HCT116 (cell line): ENCODE measurements around the gene ACTR6. TPM values are rescaled to one million over a fixed set of nuclear protein-coding genes. Genes with fewer than 3 reads are reported as not detected.
"Not testable (repeated sequence)": the region's sequence is repeated elsewhere in the genome, so short reads cannot be mapped to it uniquely, and the experiment has no call there.

Experiments used
- ATAC-seq: fragments of 200-7000 bp; cut with Tn5 transposase; 2 replicates; pipeline ENCODE4 v1.9.1; 2020; ENCODE audit warnings: mild to moderate bottlenecking, moderate library complexity
- BruUV-seq: library from RNA; stranded (reverse); fragments of 400-500 nt; replicated peaks from 2 replicates; lab custom pipeline; 2021; lab: Mats Ljungman, UMichigan
- CTCF ChIA-PET: fragments of 300-600 bp; sonication (Branson Sonifier 250); formaldehyde crosslinking; loops from one replicate; lab custom pipeline; 2021; ENCODE audit warnings: antibody characterized with exemption; lab: Charles Lee
- POLR2A ChIA-PET: fragments of 300-600, 350-600 bp; sonication (Branson Sonifier 250); formaldehyde crosslinking; loops from one replicate; lab custom pipeline; 2021; ENCODE audit warnings: antibody characterized with exemption; lab: Charles Lee
- RAD21 ChIA-PET, 2 experiments: fragments of 300-600 bp; sonication (Branson Sonifier 250); formaldehyde crosslinking; loops; one replicate each; lab custom pipeline; 2023; ENCODE audit warnings: low total read pairs in 2 of 2; ENCODE audit not compliant: uncharacterized antibody in 2 of 2, unreplicated experiment in 2 of 2, low non-redundant PET in 1 of 2; lab: Charles Lee
- DNase-seq: peaks from one replicate; pipeline ENCODE4 v3.0.0-alpha.2; 2010; ENCODE audit warnings: low read depth, low spot score
- H2AFZ ChIP-seq: fragments of 200-600 bp; shearing (Covaris generic), sonication (generic); 2 replicates; pipeline ENCODE4 v1.6.1; 2017; ENCODE audit warnings: low read depth, mixed run types, mixed read lengths, antibody characterized with exemption, low read length; ENCODE audit not compliant: poor library complexity, severe bottlenecking
- H3K27ac ChIP-seq: 2 replicates; pipeline ENCODE4 v1.5.1; 2012; ENCODE audit warnings: low read depth, low read length
- H3K27me3 ChIP-seq: fragments of 200-600 bp; sonication (generic); 2 replicates; pipeline ENCODE4 v1.6.1; 2016; ENCODE audit warnings: mixed run types, low read length, mixed read lengths; ENCODE audit not compliant: insufficient read depth
- H3K36me3 ChIP-seq, 2 experiments: fragments of 200-500 bp in 1 of 2; fragments of 200-600 bp in 1 of 2; sonication (Bioruptor generic) in 1 of 2; sonication (generic) in 1 of 2; 2 replicates each; pipeline versions ENCODE4 v1.5.1 to v1.6.1; 2014 to 2016; ENCODE audit warnings: low read length in 2 of 2, inconsistent platforms in 1 of 2, mixed read lengths in 1 of 2, mixed run types in 1 of 2; ENCODE audit not compliant: insufficient read depth in 2 of 2, control insufficient read depth in 1 of 2
- H3K4me1 ChIP-seq, 2 experiments: fragments of 200-600 bp in 1 of 2; sonication (generic) in 1 of 2; 2 replicates each; pipeline versions ENCODE4 v1.5.1 to v1.6.1; 2012 to 2017; ENCODE audit warnings: low read length in 2 of 2, inconsistent platforms in 1 of 2, mild to moderate bottlenecking in 1 of 2, mixed read lengths in 1 of 2, mixed run types in 1 of 2, moderate library complexity in 1 of 2; ENCODE audit not compliant: insufficient read depth in 2 of 2, control insufficient read depth in 1 of 2
- H3K4me2 ChIP-seq: fragments of 200-600 bp; sonication (generic); 2 replicates; pipeline ENCODE4 v1.6.1; 2017; ENCODE audit warnings: mixed run types, low read length, mixed read lengths
- H3K4me3 ChIP-seq, 2 experiments: fragments of 200-600 bp in 1 of 2; sonication (generic) in 1 of 2; replicated peaks in 1 of 2; 2 replicates each; pipeline ENCODE4 v1.5.1; 2011 to 2016; ENCODE audit warnings: low read length in 2 of 2, control low read depth in 1 of 2, low read depth in 1 of 2, mild to moderate bottlenecking in 1 of 2, mixed read lengths in 1 of 2, mixed run types in 1 of 2
- H3K79me2 ChIP-seq: fragments of 200-600 bp; sonication (generic); 2 replicates; pipeline ENCODE4 v1.6.1; 2017; ENCODE audit warnings: mild to moderate bottlenecking, mixed run types, low read length, moderate library complexity, mixed read lengths; ENCODE audit not compliant: insufficient read depth
- H3K9ac ChIP-seq: fragments of 200-600 bp; sonication (generic); 2 replicates; pipeline ENCODE4 v1.6.1; 2016; ENCODE audit warnings: low read length, mixed read lengths
- H3K9me2 ChIP-seq: fragments of 200-600 bp; sonication (generic), shearing (Covaris generic); 2 replicates; pipeline ENCODE4 v1.6.1; 2017; ENCODE audit warnings: mixed run types, mild to moderate bottlenecking, moderate library complexity; ENCODE audit not compliant: insufficient read depth
- H3K9me3 ChIP-seq, 2 experiments: fragments of 200-500 bp in 1 of 2; fragments of 200-600 bp in 1 of 2; sonication (Bioruptor generic) in 1 of 2; sonication (generic) in 1 of 2; 2 replicates each; pipeline ENCODE4 v1.6.1; 2014 to 2017; ENCODE audit warnings: low read length in 2 of 2, mixed read lengths in 2 of 2, inconsistent platforms in 1 of 2, low read depth in 1 of 2, mild to moderate bottlenecking in 1 of 2, mixed run types in 1 of 2, moderate library complexity in 1 of 2; ENCODE audit not compliant: control insufficient read depth in 1 of 2, insufficient read depth in 1 of 2
- H4K20me1 ChIP-seq: fragments of 200-600 bp; sonication (generic), shearing (Covaris generic); 2 replicates; pipeline ENCODE4 v1.6.1; 2017; ENCODE audit warnings: mixed run types, mild to moderate bottlenecking, moderate library complexity; ENCODE audit not compliant: insufficient read depth
- ELF1 ChIP-seq: IDR thresholded peaks from 2 replicates; pipeline ENCODE4 v1.6.1; 2012; ENCODE audit warnings: low read depth, borderline replicate concordance
- POLR2A ChIP-seq: IDR thresholded peaks from 2 replicates; pipeline ENCODE4 v1.7.0; 2011; ENCODE audit warnings: borderline replicate concordance; ENCODE audit not compliant: insufficient read depth, insufficient read length; ENCODE audit errors: extremely low read depth
- POLR2AphosphoS5 ChIP-seq: IDR thresholded peaks from 2 replicates; pipeline ENCODE4 v1.6.1; 2011; ENCODE audit warnings: mild to moderate bottlenecking, low read depth, low read length, moderate library complexity
- RAD21 ChIP-seq: IDR thresholded peaks from 2 replicates; pipeline ENCODE4 v1.6.1; 2012; ENCODE audit warnings: low read depth, mild to moderate bottlenecking
- YY1 ChIP-seq: IDR thresholded peaks from 2 replicates; pipeline ENCODE4 v1.6.1; 2011; ENCODE audit warnings: low read length, low read depth, moderate library complexity, mild to moderate bottlenecking; ENCODE audit not compliant: insufficient replicate concordance; ENCODE audit errors: extremely low read depth
- ZNF274 ChIP-seq: fragments of 200-500 bp; sonication (Bioruptor generic); IDR thresholded peaks from 2 replicates; pipeline ENCODE4 v1.6.1; 2014; ENCODE audit warnings: mild to moderate bottlenecking, low read depth, low read length, inconsistent platforms
- intact Hi-C: fragments of 100-400 bp; cut with micrococcal nuclease; formaldehyde crosslinking; loops from 2 replicates; pipeline ENCODE4 v1.10.0; 2022
- total RNA-seq: library from RNA; stranded (reverse); gene quantifications from one replicate; pipeline ENCODE4 v1.2.1, GENCODE V29; 2021; ENCODE audit not compliant: unreplicated experiment

The ACTR6 gene
- total RNA-seq, 1 experiment from 2014 or later = 40.4 TPM

- TF ChIP-seq ELF1 = no peak
- TF ChIP-seq POLR2AphosphoS5 = no peak
- TF ChIP-seq RAD21 = no peak
- TF ChIP-seq YY1 = no peak
- TF ChIP-seq POLR2A = no peak
- no peak for TF ChIP-seq ZNF274
Measured at GRCh38 chr12:100187857-100188519, 12.6 kb upstream of the ACTR6 start (continued).

GRCh38 chr12:100188888-100189635 lies 11.6 kb upstream of the ACTR6 start:
- intact Hi-C loops, DNase-seq, H3K4me3 ChIP-seq, H3K4me2 ChIP-seq, H3K9me3 ChIP-seq, H3K9ac ChIP-seq, POLR2A ChIA-PET, H3K27me3 ChIP-seq, H3K27ac ChIP-seq, H3K4me1 ChIP-seq, ATAC-seq, RAD21 ChIA-PET, H2AFZ ChIP-seq, H3K79me2 ChIP-seq, H3K9me2 ChIP-seq, H3K36me3 ChIP-seq, H4K20me1 ChIP-seq, CTCF ChIA-PET, BruUV-seq: not testable (repeated sequence)
